Naive thymus-derived CD4-positive, alpha-beta T cell (primary cell): ENCODE results near the gene SDCCAG8. TPM values are rescaled to one million over a fixed set of nuclear protein-coding genes. Genes with fewer than 3 reads are reported as not detected.

ENCODE experiments used
- ATAC-seq: fragments of 150-1000 bp; cut with Tn5 transposase; 2 replicates; pipeline ENCODE4 v1.10.0; 2021; ENCODE audit warnings: mild to moderate bottlenecking, moderate library complexity
- CTCF ChIA-PET: fragments of 350-600 bp; sonication (Branson Sonifier 250); formaldehyde crosslinking; loops from one replicate; lab custom pipeline; 2021; ENCODE audit warnings: antibody characterized with exemption; lab: Charles Lee
- POLR2A ChIA-PET: fragments of 350-600 bp; sonication (Branson Sonifier 250); formaldehyde crosslinking; loops from one replicate; lab custom pipeline; 2021; ENCODE audit warnings: antibody characterized with exemption, inconsistent platforms; lab: Charles Lee
- DNase-seq, 9 donors: peaks; one replicate each; pipeline versions ENCODE4 v3.0.0 to v3.0.0-alpha.2; 2020 to 2022; ENCODE audit warnings: mixed read lengths in 1 of 9
- H3K27ac ChIP-seq: one replicate; pipeline ENCODE4 v1.7.0; 2013; ENCODE audit warnings: mild to moderate bottlenecking, low read depth, low read length, moderate library complexity
- H3K27me3 ChIP-seq, 2 donors: one replicate each; pipeline ENCODE4 v1.7.0; 2013; ENCODE audit warnings: low read length in 2 of 2, mild to moderate bottlenecking in 2 of 2, moderate library complexity in 2 of 2; ENCODE audit not compliant: control insufficient read depth in 2 of 2, insufficient read depth in 2 of 2
- H3K36me3 ChIP-seq, 3 experiments: 1 replicate in 2 of 3; 2 replicates in 1 of 3; pipeline ENCODE4 v1.7.0; 2013; ENCODE audit warnings: low read length in 3 of 3, mild to moderate bottlenecking in 3 of 3, moderate library complexity in 1 of 3; ENCODE audit not compliant: insufficient read depth in 3 of 3, control insufficient read depth in 2 of 3
- H3K4me1 ChIP-seq, 2 donors: one replicate each; pipeline ENCODE4 v1.7.0; 2013; ENCODE audit warnings: low read length in 2 of 2, mild to moderate bottlenecking in 2 of 2, moderate library complexity in 1 of 2; ENCODE audit not compliant: control insufficient read depth in 2 of 2, insufficient read depth in 2 of 2
- H3K4me3 ChIP-seq: 2 replicates; pipeline ENCODE4 v1.7.0; 2013; ENCODE audit warnings: mild to moderate bottlenecking, low read length
- H3K9me3 ChIP-seq, 3 experiments: 1 replicate in 2 of 3; 2 replicates in 1 of 3; pipeline ENCODE4 v1.7.0; 2013; ENCODE audit warnings: low read length in 3 of 3; ENCODE audit not compliant: control insufficient read depth in 2 of 3
- H3K27ac Mint-ChIP-seq, 9 donors: one replicate each; pipeline ENCODE4 v1.8.0; 2020 to 2022; ENCODE audit warnings: mixed read lengths in 9 of 9, mild to moderate bottlenecking in 8 of 9, moderate library complexity in 5 of 9, inconsistent platforms in 2 of 9
- H3K27me3 Mint-ChIP-seq, 5 donors: one replicate each; pipeline ENCODE4 v1.8.0; 2021 to 2022; ENCODE audit warnings: mixed read lengths in 5 of 5, mild to moderate bottlenecking in 1 of 5
- H3K36me3 Mint-ChIP-seq, 5 donors: one replicate each; pipeline ENCODE4 v1.8.0; 2020 to 2022; ENCODE audit warnings: mixed read lengths in 5 of 5, mild to moderate bottlenecking in 3 of 5, inconsistent platforms in 1 of 5
- H3K4me1 Mint-ChIP-seq, 7 donors: one replicate each; pipeline ENCODE4 v1.8.0; 2020 to 2022; ENCODE audit warnings: mixed read lengths in 7 of 7, mild to moderate bottlenecking in 3 of 7, inconsistent platforms in 1 of 7
- H3K4me3 Mint-ChIP-seq, 10 donors: one replicate each; pipeline ENCODE4 v1.8.0; 2020 to 2022; ENCODE audit warnings: mild to moderate bottlenecking in 10 of 10, mixed read lengths in 10 of 10, moderate library complexity in 6 of 10, inconsistent platforms in 2 of 10
- H3K9me3 Mint-ChIP-seq, 11 donors: one replicate each; pipeline ENCODE4 v1.8.0; 2020 to 2022; ENCODE audit warnings: mixed read lengths in 11 of 11, mild to moderate bottlenecking in 4 of 11, inconsistent platforms in 1 of 11, moderate library complexity in 1 of 11
- intact Hi-C, 2 donors: fragments of 100-400 bp; cut with micrococcal nuclease; formaldehyde crosslinking; loops; one replicate each; pipeline ENCODE4 v1.15.1; 2023
- polyA plus RNA-seq, 2 donors: library from polyadenylated mRNA; unstranded; fragments of 300-500 nt; fragmentation: Illumina TruSeq; gene quantifications; one replicate each; pipeline ENCODE4 v1.2.3, GENCODE V29; 2021
- total RNA-seq, 6 experiments: library from RNA in 5 of 6; stranded (reverse) in 5 of 6; gene quantifications; 1 replicate in 5 of 6; 2 replicates in 1 of 6; pipeline ENCODE4 v1.2.3 and lab custom pipeline; 2021 to 2026

SDCCAG8 gene
- total and polyA plus RNA-seq, 7 experiments from 2014 or later = 26.0 to 45.2 (median 39.1) TPM

DNA sequence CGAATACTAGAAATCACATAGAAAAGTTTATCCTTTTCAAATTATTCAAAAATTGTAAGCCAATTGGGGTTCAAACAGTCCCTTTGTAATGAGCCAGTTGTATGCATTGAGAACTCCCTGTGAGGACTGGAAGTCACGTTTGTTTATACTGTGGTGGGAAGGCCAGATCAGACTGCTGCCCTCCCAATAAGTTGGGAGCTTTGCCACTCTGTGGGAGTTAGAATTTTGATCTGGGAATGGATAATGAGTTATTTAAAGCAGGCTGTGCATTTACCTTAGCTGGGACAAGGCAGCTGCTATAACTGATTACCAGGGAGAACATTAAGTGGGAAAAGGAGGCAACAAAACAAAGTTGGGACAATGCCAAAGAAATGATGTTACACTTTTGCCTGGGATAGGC is 178.8 kb downstream of the SDCCAG8 start:
- no peak overlapping the region for H3K27ac ChIP-seq
- H3K4me1 ChIP-seq = no peaks in the 10 kb centered on the region
- H3K27me3 ChIP-seq = no peaks in the 10 kb centered on the region
- H3K4me3 ChIP-seq = no peak overlapping the region
- H3K4me1 Mint-ChIP-seq = peaks cover 0 to 5% (median 0%) of the 10 kb centered on the region in 7 donors
- no peak for DNase-seq
- peaks cover 8 to 41% (median 24%) of the 10 kb centered on the region in 5 donors for H3K36me3 Mint-ChIP-seq
- H3K9me3 ChIP-seq = no peaks in the 10 kb centered on the region
- H3K4me3 Mint-ChIP-seq = no peak overlapping the region
- H3K9me3 Mint-ChIP-seq = no peaks in the 10 kb centered on the region
- ATAC-seq = no peak
- H3K36me3 ChIP-seq = peaks cover 0 to 5% (median 0%) of the 10 kb centered on the region in 3 experiments
- CTCF ChIA-PET = no interaction called here
- POLR2A ChIA-PET = no interaction called here
- no peaks in the 10 kb centered on the region for H3K27me3 Mint-ChIP-seq
- intact Hi-C loops = no loop called here
- no peak overlapping the region for H3K27ac Mint-ChIP-seq

GRCh38 chr1:243435836-243436235 is 180.0 kb downstream of the SDCCAG8 start:
- DNase-seq (no peak), ATAC-seq (no peak)
- CTCF ChIA-PET = no interaction called here
- Histone ChIP-seq H3K27ac (no peak overlapping the region), H3K9me3 (no peaks in the 10 kb centered on the region), H3K36me3 (peaks cover 0 to 5% (median 0%) of the 10 kb centered on the region in 3 experiments), H3K27me3 (no peaks in the 10 kb centered on the region), H3K4me1 (no peaks in the 10 kb centered on the region), H3K4me3 (no peak overlapping the region)
- peaks cover 0 to 2% (median 0%) of the 10 kb centered on the region in 7 donors for H3K4me1 Mint-ChIP-seq
- intact Hi-C loops = no loop called here
- no peak overlapping the region for H3K27ac Mint-ChIP-seq
- no peaks in the 10 kb centered on the region for H3K9me3 Mint-ChIP-seq
- peaks cover 4 to 36% (median 19%) of the 10 kb centered on the region in 5 donors for H3K36me3 Mint-ChIP-seq
- H3K27me3 Mint-ChIP-seq = no peaks in the 10 kb centered on the region
- H3K4me3 Mint-ChIP-seq = no peak overlapping the region
- POLR2A ChIA-PET = no interaction called here

DNA sequence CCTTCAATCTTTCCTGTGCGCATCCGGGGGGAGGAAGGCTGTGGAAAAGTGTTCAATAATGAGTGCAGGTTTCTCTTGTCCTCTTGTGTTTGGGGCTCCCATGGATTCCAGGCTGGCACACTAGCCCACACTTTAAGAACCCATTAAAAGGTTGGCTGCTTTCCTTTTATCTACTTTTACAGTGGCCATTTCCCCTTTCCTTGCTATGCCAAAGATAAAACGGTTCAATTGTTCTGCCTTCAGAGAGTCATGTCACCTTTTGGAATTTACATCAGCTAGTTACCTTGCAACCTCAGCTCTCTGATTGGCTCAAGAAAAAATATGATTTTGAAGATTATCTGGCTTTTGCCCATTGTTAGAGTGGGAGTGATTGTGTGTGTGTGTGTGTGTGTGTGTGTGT is 182.3 kb downstream of the SDCCAG8 start:
- no peak overlapping the region for H3K4me3 Mint-ChIP-seq
- Histone ChIP-seq H3K36me3 (peaks cover 0 to 5% (median 0%) of the 10 kb centered on the region in 3 experiments), H3K4me3 (no peak overlapping the region), H3K4me1 (no peaks in the 10 kb centered on the region), H3K27ac (no peak overlapping the region), H3K9me3 (no peaks in the 10 kb centered on the region), H3K27me3 (no peaks in the 10 kb centered on the region)
- ChIA-PET CTCF (no interaction called here), POLR2A (no interaction called here)
- H3K9me3 Mint-ChIP-seq = no peaks in the 10 kb centered on the region
- peak overlapping the region in 1 of 9 donors; percentile 80 for H3K27ac Mint-ChIP-seq
- H3K36me3 Mint-ChIP-seq = peaks cover 4 to 26% (median 13%) of the 10 kb centered on the region in 5 donors
- ATAC-seq (no peak), DNase-seq (no peak)
- H3K27me3 Mint-ChIP-seq = no peaks in the 10 kb centered on the region
- H3K4me1 Mint-ChIP-seq = peaks cover 0 to 8% (median 0%) of the 10 kb centered on the region in 7 donors
- intact Hi-C loops = no loop called here

GRCh38 chr1:243438815-243439214 is 183.0 kb downstream of the SDCCAG8 start:
- Mint-ChIP-seq H3K4me1 (peaks cover 0 to 8% (median 0%) of the 10 kb centered on the region in 7 donors), H3K9me3 (no peaks in the 10 kb centered on the region), H3K27ac (no peak overlapping the region), H3K4me3 (no peak overlapping the region), H3K27me3 (no peaks in the 10 kb centered on the region), H3K36me3 (peaks cover 4 to 26% (median 13%) of the 10 kb centered on the region in 5 donors)
- no peaks in the 10 kb centered on the region for H3K4me1 ChIP-seq
- no peaks in the 10 kb centered on the region for H3K9me3 ChIP-seq
- intact Hi-C loops = no loop called here
- ATAC-seq (no peak), DNase-seq (no peak)
- H3K27ac ChIP-seq = no peak overlapping the region
- H3K36me3 ChIP-seq = peaks cover 0 to 5% (median 0%) of the 10 kb centered on the region in 3 experiments
- no peaks in the 10 kb centered on the region for H3K27me3 ChIP-seq
- ChIA-PET POLR2A (no interaction called here), CTCF (no interaction called here)
- no peak overlapping the region for H3K4me3 ChIP-seq

DNA sequence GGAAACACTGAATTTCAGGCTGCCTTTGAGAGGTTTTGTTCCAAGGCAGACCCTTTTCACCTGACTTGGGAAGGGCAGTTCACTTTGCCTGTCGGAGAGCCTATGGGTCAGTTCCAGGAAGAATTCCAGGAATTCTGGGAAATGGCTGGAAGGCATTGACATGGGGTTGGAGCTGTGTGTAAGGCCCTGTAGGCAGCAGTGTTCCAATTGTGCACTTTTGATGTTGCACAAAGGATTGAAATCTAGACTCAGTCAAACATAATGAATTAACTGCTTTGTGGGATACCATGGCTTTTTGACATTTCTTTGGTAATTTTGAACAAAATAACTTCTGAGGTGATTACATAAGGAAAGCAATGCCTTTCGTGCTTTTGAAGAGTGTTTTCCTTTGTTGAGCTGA is 184.6 kb downstream of the SDCCAG8 start:
- Mint-ChIP-seq H3K36me3 (peaks cover 4 to 30% (median 13%) of the 10 kb centered on the region in 5 donors), H3K4me3 (no peak overlapping the region), H3K9me3 (no peaks in the 10 kb centered on the region), H3K27me3 (no peaks in the 10 kb centered on the region), H3K4me1 (peaks cover 0 to 8% (median 0%) of the 10 kb centered on the region in 7 donors), H3K27ac (no peak overlapping the region)
- Histone ChIP-seq H3K9me3 (no peaks in the 10 kb centered on the region), H3K4me3 (no peak overlapping the region), H3K27me3 (no peaks in the 10 kb centered on the region), H3K4me1 (no peaks in the 10 kb centered on the region), H3K27ac (no peak overlapping the region), H3K36me3 (peaks cover 0 to 5% (median 0%) of the 10 kb centered on the region in 3 experiments)
- DNase-seq (no peak), ATAC-seq (no peak)
- intact Hi-C loops = no loop called here
- ChIA-PET POLR2A (no interaction called here), CTCF (no interaction called here)

DNA sequence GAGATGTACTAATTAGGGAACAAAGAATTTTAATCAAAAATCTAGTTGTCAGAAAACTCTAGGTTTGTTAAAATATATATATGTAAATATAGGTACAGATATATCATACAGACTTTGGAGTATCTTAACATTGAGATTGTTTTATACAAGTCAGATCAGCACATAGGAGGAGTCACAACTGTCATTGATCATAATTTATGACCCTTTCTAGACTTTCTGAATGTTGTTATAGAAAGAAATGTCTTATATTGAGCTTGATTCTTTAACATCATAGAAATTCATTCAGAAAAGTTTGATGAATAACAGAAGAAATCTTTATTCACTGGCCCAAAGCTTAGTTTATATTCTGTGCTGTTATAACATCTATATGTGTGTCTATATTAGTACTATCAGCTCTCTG is 185.8 kb downstream of the SDCCAG8 start:
- H3K4me1 ChIP-seq = no peaks in the 10 kb centered on the region
- H3K27ac Mint-ChIP-seq = no peak overlapping the region
- ATAC-seq (no peak), DNase-seq (no peak)
- H3K9me3 ChIP-seq = no peaks in the 10 kb centered on the region
- ChIA-PET CTCF (no interaction called here), POLR2A (interaction anchor here (0.6 kb wide), 1 partner anchor 721 kb away, joined by 3 read pairs; no protein-coding TSS in a partner anchor)
- peaks cover 0 to 8% (median 0%) of the 10 kb centered on the region in 7 donors for H3K4me1 Mint-ChIP-seq
- H3K27me3 ChIP-seq = no peaks in the 10 kb centered on the region
- H3K4me3 Mint-ChIP-seq = no peak overlapping the region
- no peak overlapping the region for H3K4me3 ChIP-seq
- peaks cover 0 to 5% (median 0%) of the 10 kb centered on the region in 3 experiments for H3K36me3 ChIP-seq
- no peaks in the 10 kb centered on the region for H3K9me3 Mint-ChIP-seq
- no peak overlapping the region for H3K27ac ChIP-seq
- intact Hi-C loops = no loop called here
- no peaks in the 10 kb centered on the region for H3K27me3 Mint-ChIP-seq
- H3K36me3 Mint-ChIP-seq = peaks cover 4 to 28% (median 9%) of the 10 kb centered on the region in 5 donors

GRCh38 chr1:243443557-243443956 is 187.7 kb downstream of the SDCCAG8 start:
- H3K27me3 Mint-ChIP-seq = no peaks in the 10 kb centered on the region
- no peak overlapping the region for H3K4me3 Mint-ChIP-seq
- no peak for DNase-seq
- CTCF ChIA-PET = no interaction called here
- intact Hi-C loops = no loop called here
- Histone ChIP-seq H3K4me3 (no peak overlapping the region), H3K36me3 (no peaks in the 10 kb centered on the region), H3K27me3 (no peaks in the 10 kb centered on the region), H3K9me3 (no peaks in the 10 kb centered on the region), H3K27ac (no peak overlapping the region), H3K4me1 (no peaks in the 10 kb centered on the region)
- peaks cover 3 to 16% (median 9%) of the 10 kb centered on the region in 5 donors for H3K36me3 Mint-ChIP-seq
- no peaks in the 10 kb centered on the region for H3K9me3 Mint-ChIP-seq
- POLR2A ChIA-PET = no interaction called here
- H3K4me1 Mint-ChIP-seq = peaks cover 0 to 21% (median 4%) of the 10 kb centered on the region in 7 donors
- no peak overlapping the region for H3K27ac Mint-ChIP-seq
- no peak for ATAC-seq
